Ovary (tissue), 10 donors: ENCODE results near the gene TRA2B. TPM values are rescaled to one million over a fixed set of nuclear protein-coding genes. Genes with fewer than 3 reads are reported as not detected.

Experiments
- DNase-seq, 5 donors: peaks; one replicate each; pipeline ENCODE4 v3.0.0-alpha.2; 2019 to 2020
- H3K27ac ChIP-seq, 2 donors: fragments of 200-600 bp; one replicate each; pipeline versions ENCODE4 v1.5.1 to v1.8.0; 2019 to 2022
- H3K27me3 ChIP-seq: fragments of 200-600 bp; one replicate; pipeline ENCODE4 v1.8.0; 2022
- H3K36me3 ChIP-seq: fragments of 200-600 bp; sonication (generic); one replicate; pipeline ENCODE4 v1.5.1; 2019
- H3K4me1 ChIP-seq: one replicate; pipeline ENCODE4 v1.8.1; 2013; ENCODE audit warnings: mild to moderate bottlenecking, moderate library complexity; ENCODE audit not compliant: insufficient read depth
- H3K4me3 ChIP-seq: fragments of 200-600 bp; sonication (generic); one replicate; pipeline ENCODE4 v1.5.1; 2017
- H3K9me3 ChIP-seq, 2 donors: fragments of 200-600 bp in 1 of 2; sonication (generic) in 1 of 2; one replicate each; pipeline versions ENCODE4 v1.5.1 to v1.8.1; 2013 to 2019; ENCODE audit warnings: mild to moderate bottlenecking in 1 of 2, moderate library complexity in 1 of 2
- CTCF ChIP-seq, 3 donors: fragments of 450-650 bp in 2 of 3; fragments of 200-600 bp in 1 of 3; IDR thresholded peaks; one replicate each; pipeline versions ENCODE4 v1.5.1 to v1.8.0; 2016 to 2022; ENCODE audit warnings: antibody characterized with exemption in 3 of 3, mild to moderate bottlenecking in 1 of 3
- EP300 ChIP-seq: sonication (generic); formaldehyde crosslinking; IDR thresholded peaks from one replicate; pipeline ENCODE4 v1.6.1; 2017; ENCODE audit warnings: antibody characterized with exemption
- POLR2A ChIP-seq: fragments of 450-650 bp; IDR thresholded peaks from one replicate; pipeline ENCODE4 v1.6.1; 2017; ENCODE audit warnings: antibody characterized with exemption, mild to moderate bottlenecking, moderate library complexity
- WGBS, 3 donors: extraction: QIAGEN DNeasy Blood & Tissue Kit in 1 of 3; methylation state at CpG; one replicate each; pipeline versions ENCODE4 v1.1.5 to v1.1.7; 2013 to 2017; 5-methylcytosine and 5-hydroxymethylcytosine counted together
- intact Hi-C, 4 donors: fragments of 100-400 bp; cut with DNase I; formaldehyde crosslinking; loops; one replicate each; pipeline versions ENCODE4 v1.11.0 to v1.15.1; 2022 to 2023
- long read RNA-seq, 3 donors: library from polyadenylated mRNA in 2 of 3; unstranded in 2 of 3; transcript quantifications; one replicate each; pipeline ENCODE4 v2.0.0 and lab custom pipeline, GENCODE V29; 2021 to 2026
- polyA plus RNA-seq, 2 donors: library from polyadenylated mRNA; stranded (reverse); fragments of 200-250 nt in 1 of 2; fragments of 350-450 nt in 1 of 2; fragmentation: Illumina TruSeq in 1 of 2; extraction: RNeasy Lipid Tissue Mini Kit (QIAGEN cat#74804) in 1 of 2; gene quantifications; one replicate each; pipeline ENCODE4 v1.2.3, GENCODE V29; 2013 to 2014
- total RNA-seq, 7 donors: library from RNA; depleted of rRNA in 2 of 7; stranded (reverse); fragments of >200 nt in 2 of 7; fragmentation: NEBNext Ultra II Directional in 3 of 7; extraction: Animal tissue kit (Norgen Biotek cat#: 25700) in 3 of 7; gene quantifications; one replicate each; pipeline versions ENCODE4 v1.1.0 to v1.2.4, GENCODE V29; 2016 to 2023
- donor health status: DM: no; HTN: no; CAD: no; lungs with moderate emphysema.
- donor health status: DM: no; HTN: no; CAD: no.
- donor health status: Bipolar disorder and iron deficiency.
- donor health status: DM: yes; HTN: yes; CAD: no.
- donor health status: DM: no; HTN: no; CAD: no.
- donor health status: DM: yes; HTN: yes; CAD: no.

TRA2B gene
- 100 to 1,000 TPM; 108 to 158 (median 119) TPM for total RNA-seq
- polyA plus RNA-seq: 100 to 1,000 TPM in 1 of 2 donors, 10 to 100 TPM in 1; 83.0 to 132 TPM
- long read RNA-seq, donor 1, transcript TRA2B-205 (9 exons, 2,952 nt): major isoform, 59 of 90 reads
- long read RNA-seq, donor 1, partial matches to known transcripts: 14 of 90 reads
- long read RNA-seq, donor 1, other reads (novel, unspliced or antisense): 8 of 90 reads
- long read RNA-seq, donor 2, full-length matches to known transcripts: 59 of 64 reads
- long read RNA-seq, donor 2, partial matches to known transcripts: 5 of 64 reads
- long read RNA-seq, donor 2, other reads (novel, unspliced or antisense): 0 of 64 reads
- long read RNA-seq, donor 3, transcript TRA2B-205 (9 exons, 2,952 nt): major isoform, 11 of 17 reads
- long read RNA-seq, donor 3, partial matches to known transcripts: 2 of 17 reads
- long read RNA-seq, donor 3, other reads (novel, unspliced or antisense): 1 of 17 reads

DNA sequence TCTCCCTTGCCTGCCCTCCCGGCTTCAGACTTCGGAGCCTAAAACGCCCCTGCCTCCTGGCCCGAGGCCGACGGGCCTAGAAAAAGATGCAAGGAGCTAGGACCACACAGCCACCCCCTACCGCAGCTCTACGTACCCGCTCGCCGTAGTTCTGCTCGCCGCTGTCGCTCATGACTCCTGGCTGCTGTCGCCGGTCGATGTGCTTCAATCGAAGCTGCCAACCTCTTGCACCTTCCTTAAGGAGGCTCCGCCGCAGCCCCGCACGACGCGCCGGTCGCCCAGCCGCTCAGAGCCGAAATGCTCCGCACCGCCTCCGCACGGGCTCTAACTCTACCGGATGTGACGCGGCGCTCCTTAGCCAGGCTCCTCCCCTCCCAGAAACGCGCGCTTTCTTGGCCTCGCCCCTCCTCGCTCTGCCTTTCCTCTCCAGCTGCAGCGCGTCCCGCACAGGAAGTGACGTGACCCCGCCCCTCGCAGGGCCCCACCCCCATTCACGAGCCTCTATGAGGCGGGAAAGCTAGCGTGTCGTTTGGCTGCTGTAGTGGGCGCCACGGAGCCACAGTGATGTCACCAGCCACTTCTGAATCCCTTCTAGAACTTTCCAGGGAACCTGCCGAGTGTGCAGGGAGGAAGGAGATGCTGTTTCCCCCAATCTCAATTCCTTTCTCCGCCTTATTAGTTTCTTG is at the start of gene TRA2B:
Gene TRA2B, minus strand, starts transcription at position 326 of the 686 bp plus-strand sequence. Its CDS starts 154 bp downstream, at position 172.
- TF ChIP-seq EP300: peak; percentile 89
- peak in 2 of 3 donors; percentile 3 to 31 for TF ChIP-seq CTCF (IDR thresholded peaks at IDR 0.05)
- peak; percentile 100 for TF ChIP-seq POLR2A
- Histone ChIP-seq H3K36me3 (no peaks in the 10 kb centered on the region), H3K4me3 (peak within 1 kb of the TSS; percentile 95), H3K27me3 (no peaks in the 10 kb centered on the region), H3K4me1 (peaks cover 3% of the 10 kb centered on the region), H3K9me3 (no peaks in the 10 kb centered on the region), H3K27ac (peak within 1 kb of the TSS; percentile 96)
- WGBS, 3 donors: 2 to 3% (median 3%) methylated on average over 36 to 55 of the region's 55 CpGs
- DNase-seq: peak; percentile 99
- intact Hi-C loops: loop anchor here in 3 of 4 donors (5.0 to 10.0 kb wide), 4 partner anchors 113 to 847 kb away; partner anchors contain the start of genes EIF4A2 (in 2 of the 3) and IGF2BP2 (in 1 of the 3)

GRCh38 chr3:185986198-185986777 is 48.5 kb upstream of the TRA2B start:
- 87 to 92% (median 91%) methylated on average over 22 to 23 of the region's 23 CpGs for WGBS, 3 donors
- no peak for TF ChIP-seq CTCF (IDR thresholded peaks at IDR 0.05)
- no peak for TF ChIP-seq EP300
- TF ChIP-seq POLR2A: no peak
- Histone ChIP-seq H3K4me3 (no peak overlapping the region), H3K9me3 (no peaks in the 10 kb centered on the region), H3K36me3 (no peaks in the 10 kb centered on the region), H3K27ac (no peak overlapping the region), H3K27me3 (no peaks in the 10 kb centered on the region), H3K4me1 (no peaks in the 10 kb centered on the region)
- no peak for DNase-seq
- intact Hi-C loops: loop anchor here (5.0 to 10.0 kb wide), 4 partner anchors 259 to 631 kb away; no protein-coding TSS in a partner anchor

DNA sequence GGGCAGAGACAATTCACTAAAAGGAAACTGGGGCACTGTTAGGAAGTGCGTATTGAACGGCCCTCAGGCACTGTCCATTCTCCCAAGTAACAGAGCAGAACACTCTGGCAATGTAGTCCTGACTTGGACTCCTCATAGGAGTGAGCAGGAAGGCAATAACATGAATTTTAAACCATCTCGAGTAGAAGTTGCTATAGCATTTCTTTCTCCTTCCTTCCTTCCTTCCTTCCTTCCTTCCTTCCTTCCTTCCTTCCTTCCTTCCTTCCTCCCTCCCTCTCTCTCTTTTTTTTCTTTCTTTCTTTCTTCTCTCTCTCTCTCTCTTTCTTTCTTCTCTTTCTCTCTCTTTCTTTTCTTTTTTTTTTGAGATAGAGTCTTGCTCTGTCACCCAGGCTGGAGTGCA is 46.4 kb upstream of the TRA2B start:
- H3K36me3 ChIP-seq: no peaks in the 10 kb centered on the region
- no peaks in the 10 kb centered on the region for H3K4me1 ChIP-seq
- no peaks in the 10 kb centered on the region for H3K27me3 ChIP-seq
- no peak overlapping the region for H3K27ac ChIP-seq
- no peak overlapping the region for H3K4me3 ChIP-seq
- TF ChIP-seq EP300: no peak
- no peak for TF ChIP-seq CTCF (IDR thresholded peaks at IDR 0.05)
- H3K9me3 ChIP-seq: no peaks in the 10 kb centered on the region
- intact Hi-C loops: loop anchor here (5.0 to 10.0 kb wide), 4 partner anchors 261 to 558 kb away; partner anchors contain the start of gene CRYGS (in 3 of the 4)
- WGBS, 3 donors: 54 to 65% (median 61%) methylated on average over 3 of the region's 3 CpGs
- DNase-seq: no peak

DNA sequence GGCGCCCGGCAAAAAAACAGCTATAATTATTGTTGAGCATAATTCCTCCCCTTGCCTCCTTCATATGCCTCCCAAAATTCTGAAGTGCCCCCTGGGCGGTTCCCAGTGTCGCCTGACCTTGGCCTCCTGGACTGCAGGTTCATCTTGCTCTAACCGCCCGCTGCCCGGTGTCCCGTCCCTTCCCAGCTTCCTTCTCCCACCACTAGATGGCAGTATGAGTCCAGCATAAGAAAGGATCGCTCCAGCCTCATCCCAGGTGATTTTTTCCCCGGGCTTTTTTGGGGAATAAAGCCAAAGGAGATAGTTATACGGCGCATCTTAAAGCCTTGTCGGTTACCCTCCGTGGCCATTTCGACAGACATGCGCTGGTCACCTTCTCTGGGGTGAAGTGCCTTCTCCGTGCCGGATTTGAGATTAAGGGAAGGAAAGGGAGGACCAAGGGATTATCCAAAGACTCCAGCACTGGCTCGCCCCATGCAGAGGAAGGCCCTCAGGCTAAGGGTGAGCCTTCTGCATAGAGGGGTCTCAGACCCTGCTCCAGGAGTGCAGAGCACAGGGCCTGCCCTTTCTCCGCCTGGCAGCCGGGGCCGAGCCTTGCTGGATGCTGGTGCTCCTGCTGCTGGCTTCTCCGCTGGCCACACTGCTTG is 45.8 kb upstream of the TRA2B start:
- Histone ChIP-seq H3K36me3 (no peaks in the 10 kb centered on the region), H3K9me3 (no peaks in the 10 kb centered on the region), H3K27me3 (no peaks in the 10 kb centered on the region), H3K27ac (no peak overlapping the region), H3K4me1 (no peaks in the 10 kb centered on the region), H3K4me3 (no peak overlapping the region)
- TF ChIP-seq CTCF (IDR thresholded peaks at IDR 0.05): peak; percentile 69 to 75 (median 75)
- no peak for TF ChIP-seq EP300
- intact Hi-C loops: loop anchor here (5.0 to 10.0 kb wide), 4 partner anchors 261 to 559 kb away; partner anchors contain the start of gene CRYGS (in 3 of the 4)
- WGBS, 3 donors: 8 to 13% (median 12%) methylated on average over 20 to 23 of the region's 23 CpGs
- DNase-seq: peak; percentile 50 to 72 (median 64)
